Measurements from ENCODE around the gene SCMH1. TPM values are rescaled to one million over a fixed set of nuclear protein-coding genes. Genes with fewer than 3 reads are reported as not detected.
A peak's percentile ranks its signal among the peaks of the same experiment; 100 is the strongest.

Gene SCMH1
- total RNA-seq, 2 donors from 2014 or later: 16.4 to 18.3 TPM

GRCh38 chr1:41284121-41284520, 42.0 kb upstream of the SCMH1 start:
- Histone ChIP-seq H3K27ac (ENCODE audit: low read depth, low read length) (no peak overlapping the region), H3K9me3 (ENCODE audit: control insufficient read depth, low read length) (no peaks in the 10 kb centered on the region), H3K9ac (ENCODE audit: extremely low read depth, low read length, poor library complexity, severe bottlenecking) (no peak overlapping the region), H3K36me3 (ENCODE audit: control insufficient read depth, insufficient read depth, low read length) (no peaks in the 10 kb centered on the region), H3K4me1 (ENCODE audit: control insufficient read depth, insufficient read depth, low read length) (peaks cover 4% of the 10 kb centered on the region), H3K27me3 (ENCODE audit: control insufficient read depth, insufficient read depth, low read length, poor library complexity, severe bottlenecking) (peaks cover 16% of the 10 kb centered on the region), H3K4me3 (ENCODE audit: low read length) (no peak overlapping the region)
- Mint-ChIP-seq H3K27me3 (ENCODE audit: insufficient read depth) (peaks cover 38% of the 10 kb centered on the region), H3K4me1 (peaks cover 21% of the 10 kb centered on the region), H3K27ac (no peak overlapping the region), H3K9me3 (no peaks in the 10 kb centered on the region), H3K36me3 (ENCODE audit: low read depth) (no peaks in the 10 kb centered on the region), H3K4me3 (no peak overlapping the region)
- TF ChIP-seq, protein P1, sequence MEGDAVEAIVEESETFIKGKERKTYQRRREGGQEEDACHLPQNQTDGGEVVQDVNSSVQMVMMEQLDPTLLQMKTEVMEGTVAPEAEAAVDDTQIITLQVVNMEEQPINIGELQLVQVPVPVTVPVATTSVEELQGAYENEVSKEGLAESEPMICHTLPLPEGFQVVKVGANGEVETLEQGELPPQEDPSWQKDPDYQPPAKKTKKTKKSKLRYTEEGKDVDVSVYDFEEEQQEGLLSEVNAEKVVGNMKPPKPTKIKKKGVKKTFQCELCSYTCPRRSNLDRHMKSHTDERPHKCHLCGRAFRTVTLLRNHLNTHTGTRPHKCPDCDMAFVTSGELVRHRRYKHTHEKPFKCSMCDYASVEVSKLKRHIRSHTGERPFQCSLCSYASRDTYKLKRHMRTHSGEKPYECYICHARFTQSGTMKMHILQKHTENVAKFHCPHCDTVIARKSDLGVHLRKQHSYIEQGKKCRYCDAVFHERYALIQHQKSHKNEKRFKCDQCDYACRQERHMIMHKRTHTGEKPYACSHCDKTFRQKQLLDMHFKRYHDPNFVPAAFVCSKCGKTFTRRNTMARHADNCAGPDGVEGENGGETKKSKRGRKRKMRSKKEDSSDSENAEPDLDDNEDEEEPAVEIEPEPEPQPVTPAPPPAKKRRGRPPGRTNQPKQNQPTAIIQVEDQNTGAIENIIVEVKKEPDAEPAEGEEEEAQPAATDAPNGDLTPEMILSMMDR (conservative IDR thresholded peaks at IDR 0.05): no peak
- 99 to 100% methylated on average over 1 to 2 of the region's 2 CpGs for WGBS, 2 experiments (ENCODE audit: insufficient coverage in 1 of 2, insufficient read length in 1 of 2)
- no peak for DNase-seq

DNA sequence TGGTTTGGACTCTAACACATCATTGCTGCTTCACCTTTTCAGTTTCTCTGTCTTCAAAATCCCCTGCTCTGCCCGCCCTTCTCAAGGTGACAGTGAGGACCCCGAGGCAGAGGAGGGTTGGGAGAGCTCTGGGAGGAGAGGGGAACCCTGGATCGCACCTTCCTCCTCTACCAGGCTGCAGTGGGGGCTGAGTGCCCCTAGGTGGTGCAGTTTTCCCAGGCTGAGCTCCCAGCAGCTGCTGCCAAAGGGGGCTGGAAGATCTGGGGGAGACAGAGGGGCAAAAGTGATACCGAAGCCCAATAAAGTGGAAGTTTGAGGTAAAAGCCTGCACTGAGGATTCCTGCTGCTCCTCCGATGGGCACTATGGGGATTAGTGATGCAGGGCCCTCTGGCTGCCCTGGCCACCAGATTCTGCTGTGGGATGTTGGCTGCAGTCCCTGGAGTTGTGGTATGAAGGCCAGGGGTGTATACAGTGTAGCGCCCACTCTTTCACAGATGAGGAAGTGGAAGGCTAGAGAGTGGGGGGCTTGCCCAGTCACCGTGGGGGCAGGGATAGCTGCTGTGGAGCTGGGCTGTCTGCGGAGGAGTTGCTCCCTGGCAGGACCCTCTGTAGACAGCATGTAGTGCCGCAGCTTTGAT, 40.7 kb upstream of the SCMH1 start:
- no peaks in the 10 kb centered on the region for H3K36me3 ChIP-seq (ENCODE audit: control insufficient read depth, insufficient read depth, low read length)
- Mint-ChIP-seq H3K9me3 (no peaks in the 10 kb centered on the region), H3K27ac (no peak overlapping the region), H3K36me3 (ENCODE audit: low read depth) (no peaks in the 10 kb centered on the region), H3K27me3 (ENCODE audit: insufficient read depth) (peaks cover 33% of the 10 kb centered on the region), H3K4me1 (peaks cover 18% of the 10 kb centered on the region), H3K4me3 (no peak overlapping the region)
- H3K4me3 ChIP-seq (ENCODE audit: low read length): no peak overlapping the region
- H3K27me3 ChIP-seq (ENCODE audit: control insufficient read depth, insufficient read depth, low read length, poor library complexity, severe bottlenecking): peaks cover 16% of the 10 kb centered on the region
- TF ChIP-seq, protein P1 (conservative IDR thresholded peaks at IDR 0.05): peak; percentile 83
- H3K9me3 ChIP-seq (ENCODE audit: control insufficient read depth, low read length): no peaks in the 10 kb centered on the region
- DNase-seq: peak; percentile 87
- 63 to 72% methylated on average over 3 to 9 of the region's 9 CpGs for WGBS, 2 experiments (ENCODE audit: insufficient coverage in 1 of 2, insufficient read length in 1 of 2)
- H3K4me1 ChIP-seq (ENCODE audit: control insufficient read depth, insufficient read depth, low read length): peaks cover 4% of the 10 kb centered on the region
- H3K9ac ChIP-seq (ENCODE audit: extremely low read depth, low read length, poor library complexity, severe bottlenecking): no peak overlapping the region
- no peak overlapping the region for H3K27ac ChIP-seq (ENCODE audit: low read depth, low read length)

- Histone ChIP-seq H3K36me3 (ENCODE audit: control insufficient read depth, insufficient read depth, low read length) (no peaks in the 10 kb centered on the region), H3K4me1 (ENCODE audit: control insufficient read depth, insufficient read depth, low read length) (peaks cover 3% of the 10 kb centered on the region), H3K9me3 (ENCODE audit: control insufficient read depth, low read length) (no peaks in the 10 kb centered on the region), H3K9ac (ENCODE audit: extremely low read depth, low read length, poor library complexity, severe bottlenecking) (no peak overlapping the region), H3K27me3 (ENCODE audit: control insufficient read depth, insufficient read depth, low read length, poor library complexity, severe bottlenecking) (peaks cover 16% of the 10 kb centered on the region), H3K27ac (ENCODE audit: low read depth, low read length) (no peak overlapping the region), H3K4me3 (ENCODE audit: low read length) (no peak overlapping the region)
- TF ChIP-seq, protein P1 (conservative IDR thresholded peaks at IDR 0.05): no peak
- Mint-ChIP-seq H3K27me3 (ENCODE audit: insufficient read depth) (peaks cover 29% of the 10 kb centered on the region), H3K9me3 (no peaks in the 10 kb centered on the region), H3K36me3 (ENCODE audit: low read depth) (no peaks in the 10 kb centered on the region), H3K4me1 (peaks cover 9% of the 10 kb centered on the region), H3K4me3 (no peak overlapping the region), H3K27ac (no peak overlapping the region)
- DNase-seq: no peak
- WGBS, 2 experiments (ENCODE audit: insufficient coverage in 1 of 2, insufficient read length in 1 of 2): 81 to 100% methylated on average over 1 to 2 of the region's 2 CpGs
Measured at GRCh38 chr1:41281334-41281733, 39.2 kb upstream of the SCMH1 start.
